Measurements from ENCODE around the gene RUFY4. TPM values are rescaled to one million over a fixed set of nuclear protein-coding genes. Genes with fewer than 3 reads are reported as not detected.
"Not testable (repeated sequence)": the region's sequence is repeated elsewhere in the genome, so short reads cannot be mapped to it uniquely, and the experiment has no call there.

The RUFY4 gene, protein sequence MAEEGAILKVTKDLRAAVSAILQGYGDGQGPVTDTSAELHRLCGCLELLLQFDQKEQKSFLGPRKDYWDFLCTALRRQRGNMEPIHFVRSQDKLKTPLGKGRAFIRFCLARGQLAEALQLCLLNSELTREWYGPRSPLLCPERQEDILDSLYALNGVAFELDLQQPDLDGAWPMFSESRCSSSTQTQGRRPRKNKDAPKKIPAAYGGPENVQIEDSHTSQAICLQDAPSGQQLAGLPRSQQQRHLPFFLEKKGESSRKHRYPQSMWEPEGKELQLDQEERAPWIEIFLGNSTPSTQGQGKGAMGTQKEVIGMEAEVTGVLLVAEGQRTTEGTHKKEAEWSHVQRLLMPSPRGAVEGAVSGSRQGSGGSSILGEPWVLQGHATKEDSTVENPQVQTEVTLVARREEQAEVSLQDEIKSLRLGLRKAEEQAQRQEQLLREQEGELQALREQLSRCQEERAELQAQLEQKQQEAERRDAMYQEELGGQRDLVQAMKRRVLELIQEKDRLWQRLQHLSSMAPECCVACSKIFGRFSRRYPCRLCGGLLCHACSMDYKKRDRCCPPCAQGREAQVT
- not detected for total RNA-seq

DNA sequence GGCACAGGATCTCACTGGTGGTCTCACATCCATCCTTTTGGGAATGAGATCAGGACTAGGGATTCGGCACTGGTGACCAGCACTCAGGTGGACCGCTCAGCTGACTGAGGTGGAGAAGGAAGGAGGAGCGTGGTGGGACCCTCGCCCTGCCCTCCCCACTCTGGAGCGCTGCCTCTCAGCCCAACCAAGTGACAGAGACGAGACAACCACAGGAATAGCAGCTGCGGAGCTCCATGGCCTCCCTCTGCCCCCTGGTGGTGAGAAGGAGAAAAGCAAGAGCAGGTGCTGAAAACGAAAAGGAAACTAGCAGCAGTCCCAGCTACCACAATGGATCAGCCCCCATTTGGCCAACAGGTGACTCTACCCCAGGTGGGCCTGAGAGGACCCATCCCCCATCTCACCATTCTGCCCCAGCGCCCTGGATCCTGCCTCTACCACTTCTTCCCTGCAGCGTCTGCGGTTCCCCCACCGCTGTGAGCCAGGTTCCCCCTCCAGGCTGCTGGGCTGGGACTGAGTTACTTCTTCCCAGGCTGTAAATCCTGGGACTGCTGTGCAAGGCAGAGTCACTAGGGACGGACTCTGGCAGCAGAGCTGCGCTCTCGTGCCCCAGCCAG lies at the start of gene RUFY4:
Gene RUFY4 (plus strand): TSS at position 533 of the 614 bp plus-strand sequence. CDS start 1,353 bp downstream, outside the sequence.
- Histone ChIP-seq H3K4me3 (ENCODE audit: low read length in 3 of 3) (peak within 1 kb of the TSS; percentile 51 to 65 (median 58)), H3K27me3 (ENCODE audit: control insufficient read depth in 3 of 3, insufficient read depth in 3 of 3, low read length in 3 of 3) (peaks cover 0 to 26% (median 11%) of the 10 kb centered on the region in 3 donors), H3K9ac (ENCODE audit: low read depth in 1 of 3, low read length in 3 of 3) (peak within 1 kb of the TSS in 1 of 3 donors; percentile 50)
- not testable (repeated sequence) for H3K4me1 ChIP-seq (ENCODE audit: control insufficient read depth in 3 of 3, insufficient read depth in 3 of 3, low read length in 3 of 3); H3K36me3 ChIP-seq (ENCODE audit: control insufficient read depth in 3 of 3, insufficient read depth in 3 of 3, low read length in 3 of 3); H3K27ac ChIP-seq (ENCODE audit: low read depth, low read length); H3K9me3 ChIP-seq (ENCODE audit: control insufficient read depth in 3 of 3, low read length in 3 of 3)

DNA sequence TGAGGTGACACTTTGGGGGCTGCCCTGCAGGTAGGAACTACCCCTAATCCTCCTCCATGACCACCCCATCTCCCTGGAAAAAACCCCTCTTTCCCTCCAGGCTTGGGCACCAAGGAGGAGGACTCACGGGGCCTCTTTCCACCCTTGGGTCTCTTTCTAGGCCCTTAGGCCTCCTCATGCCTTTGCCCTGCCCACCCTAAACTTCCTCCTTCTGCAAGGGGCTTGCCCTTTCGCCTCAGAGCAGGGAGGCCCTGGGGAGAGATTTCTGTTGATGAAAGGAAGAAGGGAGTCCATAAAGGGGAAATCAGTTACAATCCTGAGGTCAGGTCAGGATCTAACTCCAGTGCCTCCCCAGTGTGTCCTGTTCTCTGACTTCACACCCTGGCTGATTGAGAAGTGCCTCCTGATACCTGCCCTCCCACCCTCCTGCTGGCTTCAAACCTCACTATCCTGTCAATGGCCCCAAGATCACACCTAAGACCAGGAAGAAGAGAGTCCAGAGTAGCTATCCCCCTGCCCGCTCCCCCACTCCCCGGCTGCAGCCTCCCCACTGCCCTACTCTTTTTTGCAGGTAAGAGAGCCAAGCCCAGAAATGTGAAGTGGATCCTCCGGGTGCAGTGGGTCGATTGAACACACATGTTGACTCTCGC lies 49.5 kb upstream of the RUFY4 start:
- Histone ChIP-seq H3K36me3 (ENCODE audit: control insufficient read depth in 3 of 3, insufficient read depth in 3 of 3, low read length in 3 of 3) (no peaks in the 10 kb centered on the region), H3K27ac (ENCODE audit: low read depth, low read length) (peak overlapping the region; percentile 87), H3K9me3 (ENCODE audit: control insufficient read depth in 3 of 3, low read length in 3 of 3) (no peaks in the 10 kb centered on the region), H3K9ac (ENCODE audit: low read depth in 1 of 3, low read length in 3 of 3) (peak overlapping the region; percentile 20 to 89 (median 46)), H3K27me3 (ENCODE audit: control insufficient read depth in 3 of 3, insufficient read depth in 3 of 3, low read length in 3 of 3) (no peaks in the 10 kb centered on the region), H3K4me1 (ENCODE audit: control insufficient read depth in 3 of 3, insufficient read depth in 3 of 3, low read length in 3 of 3) (peaks cover 75 to 86% (median 83%) of the 10 kb centered on the region in 3 donors), H3K4me3 (ENCODE audit: low read length in 3 of 3) (peak overlapping the region in 1 of 3 donors; percentile 54)

DNA sequence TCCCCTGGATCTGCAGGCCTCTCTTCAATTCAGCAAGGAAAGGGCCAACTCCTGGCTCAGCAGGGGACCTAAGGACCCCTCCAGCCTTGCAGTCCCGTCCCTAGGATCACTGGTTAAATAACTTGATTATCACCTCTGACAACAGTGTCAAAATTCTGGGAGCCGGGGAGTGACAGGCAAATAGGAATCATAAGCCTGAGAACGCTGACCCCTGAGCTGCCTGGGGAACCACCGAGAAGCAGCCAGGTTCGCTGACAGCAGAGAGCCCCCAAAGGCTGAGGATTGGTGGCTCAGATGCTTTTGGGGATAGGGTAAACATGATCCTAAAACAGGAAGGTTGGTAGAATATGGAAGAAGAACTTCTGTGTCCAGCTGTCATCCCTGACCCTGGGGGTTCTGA lies 48.8 kb upstream of the RUFY4 start:
- Histone ChIP-seq H3K27me3 (ENCODE audit: control insufficient read depth in 3 of 3, insufficient read depth in 3 of 3, low read length in 3 of 3) (no peaks in the 10 kb centered on the region), H3K9ac (ENCODE audit: low read depth in 1 of 3, low read length in 3 of 3) (peak overlapping the region; percentile 46 to 89 (median 87)), H3K36me3 (ENCODE audit: control insufficient read depth in 3 of 3, insufficient read depth in 3 of 3, low read length in 3 of 3) (no peaks in the 10 kb centered on the region), H3K4me1 (ENCODE audit: control insufficient read depth in 3 of 3, insufficient read depth in 3 of 3, low read length in 3 of 3) (peaks cover 82 to 89% (median 86%) of the 10 kb centered on the region in 3 donors), H3K9me3 (ENCODE audit: control insufficient read depth in 3 of 3, low read length in 3 of 3) (no peaks in the 10 kb centered on the region), H3K4me3 (ENCODE audit: low read length in 3 of 3) (peak overlapping the region; percentile 54 to 77 (median 67)), H3K27ac (ENCODE audit: low read depth, low read length) (peak overlapping the region; percentile 87)

DNA sequence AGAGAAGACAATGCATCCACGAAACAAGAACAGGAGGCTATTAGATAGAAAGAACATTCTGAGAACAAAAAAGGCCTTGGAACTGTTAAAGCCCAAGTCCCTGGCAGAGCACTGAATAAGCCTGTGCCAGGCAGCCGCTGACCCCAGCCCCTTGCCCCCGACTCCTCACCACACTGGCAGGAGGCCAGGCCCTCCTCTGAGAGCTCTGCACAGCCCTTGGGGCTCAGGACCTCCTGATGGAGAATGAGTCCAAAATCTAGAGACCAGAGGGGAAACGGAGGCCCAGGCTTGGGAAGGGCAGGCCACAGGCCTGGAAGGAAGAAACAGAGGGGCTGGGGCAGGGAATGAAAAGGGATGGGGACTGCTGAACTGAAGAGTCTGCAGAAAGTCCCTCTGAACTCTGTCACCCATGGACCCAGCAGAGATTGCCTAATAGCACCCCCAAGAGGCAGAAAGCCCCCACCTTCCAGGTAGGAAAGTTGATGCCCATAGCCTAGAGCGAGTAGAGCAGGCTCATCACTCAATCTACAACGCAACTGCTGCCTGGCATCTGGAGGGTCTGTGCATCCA lies 48.0 kb upstream of the RUFY4 start:
- Histone ChIP-seq H3K4me1 (ENCODE audit: control insufficient read depth in 3 of 3, insufficient read depth in 3 of 3, low read length in 3 of 3) (peaks cover 85 to 92% (median 91%) of the 10 kb centered on the region in 3 donors), H3K27me3 (ENCODE audit: control insufficient read depth in 3 of 3, insufficient read depth in 3 of 3, low read length in 3 of 3) (no peaks in the 10 kb centered on the region), H3K36me3 (ENCODE audit: control insufficient read depth in 3 of 3, insufficient read depth in 3 of 3, low read length in 3 of 3) (no peaks in the 10 kb centered on the region), H3K9ac (ENCODE audit: low read depth in 1 of 3, low read length in 3 of 3) (peak overlapping the region; percentile 46 to 89 (median 87)), H3K9me3 (ENCODE audit: control insufficient read depth in 3 of 3, low read length in 3 of 3) (no peaks in the 10 kb centered on the region), H3K4me3 (ENCODE audit: low read length in 3 of 3) (peak overlapping the region; percentile 54 to 77 (median 67)), H3K27ac (ENCODE audit: low read depth, low read length) (peak overlapping the region; percentile 87)

DNA sequence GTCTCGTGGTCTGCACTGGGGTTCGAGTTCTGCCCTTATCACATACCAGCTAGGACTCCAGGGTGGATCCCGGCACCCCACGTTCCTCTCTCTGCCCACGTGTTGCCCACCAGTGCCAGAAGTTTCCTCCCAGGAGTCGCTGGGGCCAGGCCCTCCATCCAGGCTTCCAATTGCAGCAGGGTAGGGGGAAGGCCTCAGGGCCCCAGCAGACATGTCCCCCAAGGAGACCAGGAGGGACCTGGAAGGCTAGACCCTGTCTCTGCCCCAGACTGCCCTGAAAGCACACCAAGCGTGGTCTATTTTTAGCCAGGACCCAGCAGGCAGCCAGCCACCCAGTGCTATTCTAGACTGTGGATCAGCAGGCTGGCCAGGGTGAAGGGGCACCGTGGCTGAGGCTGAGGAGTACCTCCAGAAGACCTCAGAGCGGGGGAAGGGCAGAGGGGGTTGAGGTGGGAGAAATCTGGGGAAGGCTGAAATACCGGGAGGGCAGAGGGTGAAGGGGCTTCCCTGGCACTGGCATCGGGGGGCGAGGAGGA lies 47.4 kb upstream of the RUFY4 start:
- Histone ChIP-seq H3K36me3 (ENCODE audit: control insufficient read depth in 3 of 3, insufficient read depth in 3 of 3, low read length in 3 of 3) (no peaks in the 10 kb centered on the region), H3K27ac (ENCODE audit: low read depth, low read length) (peak overlapping the region; percentile 87), H3K4me3 (ENCODE audit: low read length in 3 of 3) (peak overlapping the region; percentile 54 to 77 (median 67)), H3K4me1 (ENCODE audit: control insufficient read depth in 3 of 3, insufficient read depth in 3 of 3, low read length in 3 of 3) (peaks cover 85 to 94% (median 91%) of the 10 kb centered on the region in 3 donors), H3K27me3 (ENCODE audit: control insufficient read depth in 3 of 3, insufficient read depth in 3 of 3, low read length in 3 of 3) (no peaks in the 10 kb centered on the region), H3K9ac (ENCODE audit: low read depth in 1 of 3, low read length in 3 of 3) (peak overlapping the region; percentile 46 to 89 (median 87)), H3K9me3 (ENCODE audit: control insufficient read depth in 3 of 3, low read length in 3 of 3) (no peaks in the 10 kb centered on the region)

DNA sequence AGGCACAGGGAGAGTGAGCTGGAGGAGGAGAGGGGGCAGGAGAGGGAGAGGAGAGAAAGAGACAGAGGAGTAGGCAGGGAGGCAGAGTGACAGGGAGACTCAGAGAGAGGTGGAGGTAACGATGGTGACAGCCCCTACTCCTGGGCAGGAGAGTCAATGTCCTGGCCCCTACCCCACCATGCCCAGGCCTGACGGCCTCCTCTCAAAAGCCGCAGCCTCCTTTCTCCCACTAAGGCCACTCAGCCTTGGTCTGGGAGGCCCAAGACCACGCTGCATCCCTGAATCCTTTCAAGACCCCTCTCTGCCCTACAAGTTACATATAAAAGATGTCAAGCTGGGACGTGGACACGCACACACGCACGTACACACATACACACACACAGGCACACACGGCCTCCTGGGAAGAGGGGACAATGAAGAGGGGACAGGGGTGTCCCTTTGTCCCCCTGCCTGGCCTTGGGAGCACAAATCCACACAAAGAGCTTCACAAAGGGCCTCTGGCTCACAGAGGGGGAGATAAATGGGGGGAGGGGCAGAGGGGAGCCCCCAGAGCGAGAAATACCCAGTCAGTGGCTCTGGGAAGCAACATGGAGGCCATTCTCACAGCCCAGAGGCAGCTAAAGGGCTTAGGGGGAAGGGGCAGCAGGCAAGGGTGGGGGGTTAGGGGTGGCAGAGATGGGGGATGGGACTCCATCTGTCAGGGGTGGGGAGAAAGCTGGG lies 46.8 kb upstream of the RUFY4 start:
- H3K27me3 ChIP-seq (ENCODE audit: control insufficient read depth in 3 of 3, insufficient read depth in 3 of 3, low read length in 3 of 3): no peaks in the 10 kb centered on the region
- peak overlapping the region; percentile 46 to 89 (median 87) for H3K9ac ChIP-seq (ENCODE audit: low read depth in 1 of 3, low read length in 3 of 3)
- H3K9me3 ChIP-seq (ENCODE audit: control insufficient read depth in 3 of 3, low read length in 3 of 3): no peaks in the 10 kb centered on the region
- H3K27ac ChIP-seq (ENCODE audit: low read depth, low read length): peak overlapping the region; percentile 87
- peak overlapping the region in 2 of 3 donors; percentile 67 to 77 for H3K4me3 ChIP-seq (ENCODE audit: low read length in 3 of 3)
- peaks cover 85 to 94% (median 91%) of the 10 kb centered on the region in 3 donors for H3K4me1 ChIP-seq (ENCODE audit: control insufficient read depth in 3 of 3, insufficient read depth in 3 of 3, low read length in 3 of 3)
- H3K36me3 ChIP-seq (ENCODE audit: control insufficient read depth in 3 of 3, insufficient read depth in 3 of 3, low read length in 3 of 3): no peaks in the 10 kb centered on the region

DNA sequence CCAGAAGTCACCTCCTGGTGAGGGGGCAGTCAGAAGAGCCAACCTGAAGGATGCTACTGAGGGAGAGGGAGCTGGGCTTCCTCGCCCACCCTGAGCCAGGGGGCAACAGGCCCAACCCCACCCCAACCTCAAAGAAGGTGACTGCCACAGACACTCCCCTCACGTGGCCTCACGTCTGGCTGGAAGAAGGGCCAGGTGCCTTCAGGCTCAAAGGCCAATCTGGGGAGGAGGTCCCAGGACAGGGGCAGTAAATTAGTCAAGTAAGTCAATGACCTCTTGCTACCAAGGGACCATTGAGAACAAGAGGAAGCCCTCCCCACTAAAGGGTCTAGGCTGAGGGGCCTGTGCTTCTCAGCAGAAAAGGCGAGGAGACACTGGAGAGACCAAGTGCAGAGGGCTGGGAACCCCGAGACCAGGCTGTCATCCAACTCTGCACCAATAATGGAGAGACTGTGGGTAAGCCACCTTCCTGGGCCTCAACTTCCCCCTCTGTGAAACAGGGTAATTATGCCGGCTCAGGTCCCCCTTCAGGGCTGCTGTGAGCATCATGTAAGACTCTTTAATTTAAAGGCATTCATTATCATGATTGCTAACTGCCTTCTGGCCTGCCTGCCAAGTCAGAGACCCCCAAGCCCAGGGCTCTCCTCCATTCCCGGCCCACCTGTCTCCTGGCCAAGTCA lies 46.1 kb upstream of the RUFY4 start:
- Histone ChIP-seq H3K4me1 (ENCODE audit: control insufficient read depth in 3 of 3, insufficient read depth in 3 of 3, low read length in 3 of 3) (peaks cover 79 to 94% (median 91%) of the 10 kb centered on the region in 3 donors), H3K36me3 (ENCODE audit: control insufficient read depth in 3 of 3, insufficient read depth in 3 of 3, low read length in 3 of 3) (no peaks in the 10 kb centered on the region), H3K27ac (ENCODE audit: low read depth, low read length) (peak overlapping the region; percentile 87), H3K4me3 (ENCODE audit: low read length in 3 of 3) (no peak overlapping the region), H3K9ac (ENCODE audit: low read depth in 1 of 3, low read length in 3 of 3) (no peak overlapping the region), H3K9me3 (ENCODE audit: control insufficient read depth in 3 of 3, low read length in 3 of 3) (no peaks in the 10 kb centered on the region), H3K27me3 (ENCODE audit: control insufficient read depth in 3 of 3, insufficient read depth in 3 of 3, low read length in 3 of 3) (no peaks in the 10 kb centered on the region)

DNA sequence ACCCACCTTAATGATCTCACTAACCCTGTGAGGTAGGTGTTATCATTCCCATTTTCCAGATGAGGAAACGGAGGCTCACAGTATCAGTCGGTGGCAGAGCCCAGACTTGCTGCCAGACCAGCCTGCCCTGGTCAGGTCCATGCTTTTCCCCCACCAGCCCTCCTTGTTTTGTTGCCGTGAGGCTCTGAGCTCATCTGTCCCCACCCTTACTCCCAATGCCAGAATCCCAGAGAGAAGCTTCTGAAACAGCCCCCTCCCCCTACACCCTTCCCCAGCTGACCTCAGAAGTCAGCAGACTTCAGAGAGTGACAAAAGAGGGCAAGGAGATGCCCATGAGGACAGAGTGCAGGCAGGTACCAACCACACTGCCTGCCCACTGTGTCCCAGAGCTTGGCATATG lies 45.4 kb upstream of the RUFY4 start:
- Histone ChIP-seq H3K9ac (ENCODE audit: low read depth in 1 of 3, low read length in 3 of 3) (peak overlapping the region; percentile 4 to 57 (median 23)), H3K27me3 (ENCODE audit: control insufficient read depth in 3 of 3, insufficient read depth in 3 of 3, low read length in 3 of 3) (no peaks in the 10 kb centered on the region), H3K36me3 (ENCODE audit: control insufficient read depth in 3 of 3, insufficient read depth in 3 of 3, low read length in 3 of 3) (no peaks in the 10 kb centered on the region), H3K9me3 (ENCODE audit: control insufficient read depth in 3 of 3, low read length in 3 of 3) (no peaks in the 10 kb centered on the region), H3K27ac (ENCODE audit: low read depth, low read length) (no peak overlapping the region), H3K4me3 (ENCODE audit: low read length in 3 of 3) (no peak overlapping the region), H3K4me1 (ENCODE audit: control insufficient read depth in 3 of 3, insufficient read depth in 3 of 3, low read length in 3 of 3) (peaks cover 74 to 92% (median 89%) of the 10 kb centered on the region in 3 donors)
